ENCODE data around the gene LSR. TPM values are rescaled to one million over a fixed set of nuclear protein-coding genes. Genes with fewer than 3 reads are reported as not detected.
A peak's percentile ranks its signal among the peaks of the same experiment; 100 is the strongest.

Gene LSR
- total and polyA plus RNA-seq, 2 donors from 2014 or later: 37.9 to 87.2 TPM

- intact Hi-C loops (cut with DNase I): no loop called here
- DNase-seq: no peak
- no peaks in the 10 kb centered on the region for H3K27me3 ChIP-seq (ENCODE audit: control insufficient read depth, insufficient read depth, low read length)
- TF ChIP-seq, protein P1, sequence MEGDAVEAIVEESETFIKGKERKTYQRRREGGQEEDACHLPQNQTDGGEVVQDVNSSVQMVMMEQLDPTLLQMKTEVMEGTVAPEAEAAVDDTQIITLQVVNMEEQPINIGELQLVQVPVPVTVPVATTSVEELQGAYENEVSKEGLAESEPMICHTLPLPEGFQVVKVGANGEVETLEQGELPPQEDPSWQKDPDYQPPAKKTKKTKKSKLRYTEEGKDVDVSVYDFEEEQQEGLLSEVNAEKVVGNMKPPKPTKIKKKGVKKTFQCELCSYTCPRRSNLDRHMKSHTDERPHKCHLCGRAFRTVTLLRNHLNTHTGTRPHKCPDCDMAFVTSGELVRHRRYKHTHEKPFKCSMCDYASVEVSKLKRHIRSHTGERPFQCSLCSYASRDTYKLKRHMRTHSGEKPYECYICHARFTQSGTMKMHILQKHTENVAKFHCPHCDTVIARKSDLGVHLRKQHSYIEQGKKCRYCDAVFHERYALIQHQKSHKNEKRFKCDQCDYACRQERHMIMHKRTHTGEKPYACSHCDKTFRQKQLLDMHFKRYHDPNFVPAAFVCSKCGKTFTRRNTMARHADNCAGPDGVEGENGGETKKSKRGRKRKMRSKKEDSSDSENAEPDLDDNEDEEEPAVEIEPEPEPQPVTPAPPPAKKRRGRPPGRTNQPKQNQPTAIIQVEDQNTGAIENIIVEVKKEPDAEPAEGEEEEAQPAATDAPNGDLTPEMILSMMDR (IDR thresholded peaks at IDR 0.05; ENCODE audit: borderline replicate concordance, extremely low read depth, insufficient read depth): no peak
- no peaks in the 10 kb centered on the region for H3K36me3 ChIP-seq (ENCODE audit: control insufficient read depth in 2 of 3, insufficient read depth in 3 of 3, low read length in 3 of 3)
- H3K9ac ChIP-seq (ENCODE audit: low read length in 3 of 3): no peak overlapping the region
- H3K4me1 ChIP-seq (ENCODE audit: control insufficient read depth in 2 of 3, insufficient read depth in 2 of 3, low read depth in 1 of 3, low read length in 3 of 3): no peaks in the 10 kb centered on the region
- FAIRE-seq: no peak
- no peak overlapping the region for H3K4me3 ChIP-seq (ENCODE audit: low read length in 3 of 3)
- no peak overlapping the region for H3K27ac ChIP-seq (ENCODE audit: low read depth in 2 of 2, low read length in 2 of 2)
- H3K9me3 ChIP-seq (ENCODE audit: control insufficient read depth in 2 of 3, insufficient read depth in 1 of 3, low read length in 3 of 3): peaks cover 0 to 2% (median 0%) of the 10 kb centered on the region in 3 donors
Observed at GRCh38 chr19:35296644-35297514, 48.1 kb downstream of the LSR start.

DNA sequence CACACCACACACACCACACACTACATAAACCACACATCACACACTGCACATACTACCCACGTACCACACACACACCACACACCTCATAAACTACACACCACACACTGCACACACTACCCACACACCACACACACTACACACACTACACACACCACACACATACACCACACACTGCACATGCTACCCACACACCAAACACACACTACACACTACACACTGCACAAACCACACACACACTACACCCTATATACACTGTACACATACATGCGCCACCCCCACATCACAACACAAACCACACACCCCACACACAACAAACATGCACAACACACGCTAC is 48.7 kb downstream of the LSR start:
- FAIRE-seq (no peak), DNase-seq (no peak)
- no peaks in the 10 kb centered on the region for H3K36me3 ChIP-seq (ENCODE audit: control insufficient read depth in 2 of 3, insufficient read depth in 3 of 3, low read length in 3 of 3)
- H3K27ac ChIP-seq (ENCODE audit: low read depth in 2 of 2, low read length in 2 of 2): no peak overlapping the region
- intact Hi-C loops (cut with DNase I): no loop called here
- no peak overlapping the region for H3K9ac ChIP-seq (ENCODE audit: low read length in 3 of 3)
- H3K9me3 ChIP-seq (ENCODE audit: control insufficient read depth in 2 of 3, insufficient read depth in 1 of 3, low read length in 3 of 3): peaks cover 0 to 2% (median 0%) of the 10 kb centered on the region in 3 donors
- no peaks in the 10 kb centered on the region for H3K27me3 ChIP-seq (ENCODE audit: control insufficient read depth, insufficient read depth, low read length)
- H3K4me1 ChIP-seq (ENCODE audit: control insufficient read depth in 2 of 3, insufficient read depth in 2 of 3, low read depth in 1 of 3, low read length in 3 of 3): no peaks in the 10 kb centered on the region
- peak overlapping the region in 1 of 3 donors; percentile 17 for H3K4me3 ChIP-seq (ENCODE audit: low read length in 3 of 3)
- TF ChIP-seq, protein P1 (IDR thresholded peaks at IDR 0.05; ENCODE audit: borderline replicate concordance, extremely low read depth, insufficient read depth): no peak

DNA sequence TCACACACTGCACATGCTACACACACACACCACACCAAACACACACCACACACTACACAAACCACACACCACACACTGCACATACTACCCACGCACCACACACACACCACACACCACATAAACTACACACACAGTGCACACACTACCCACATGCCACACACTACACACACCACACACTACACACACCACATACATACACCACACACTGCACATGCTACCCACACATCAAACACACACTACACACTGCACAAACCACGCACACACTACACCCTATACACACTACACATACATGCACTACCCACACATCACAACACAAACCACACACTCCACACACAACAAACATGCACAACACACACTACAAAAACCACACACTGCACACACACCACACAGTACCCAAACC is 49.1 kb downstream of the LSR start:
- Histone ChIP-seq H3K9ac (ENCODE audit: low read length in 3 of 3) (no peak overlapping the region), H3K4me3 (ENCODE audit: low read length in 3 of 3) (peak overlapping the region in 1 of 3 donors; percentile 17), H3K27me3 (ENCODE audit: control insufficient read depth, insufficient read depth, low read length) (no peaks in the 10 kb centered on the region), H3K36me3 (ENCODE audit: control insufficient read depth in 2 of 3, insufficient read depth in 3 of 3, low read length in 3 of 3) (no peaks in the 10 kb centered on the region), H3K27ac (ENCODE audit: low read depth in 2 of 2, low read length in 2 of 2) (no peak overlapping the region), H3K4me1 (ENCODE audit: control insufficient read depth in 2 of 3, insufficient read depth in 2 of 3, low read depth in 1 of 3, low read length in 3 of 3) (no peaks in the 10 kb centered on the region), H3K9me3 (ENCODE audit: control insufficient read depth in 2 of 3, insufficient read depth in 1 of 3, low read length in 3 of 3) (peaks cover 0 to 2% (median 0%) of the 10 kb centered on the region in 3 donors)
- FAIRE-seq (no peak), DNase-seq (no peak)
- TF ChIP-seq, protein P1 (IDR thresholded peaks at IDR 0.05; ENCODE audit: borderline replicate concordance, extremely low read depth, insufficient read depth): no peak
- intact Hi-C loops (cut with DNase I): no loop called here
